ENCODE measurements around the gene HLA-DQA1. TPM values are rescaled to one million over a fixed set of nuclear protein-coding genes. Genes with fewer than 3 reads are reported as not detected.
A peak's percentile ranks its signal among the peaks of the same experiment; 100 is the strongest.

Gene HLA-DQA1
- total and polyA plus RNA-seq, 3 experiments from 2014 or later: 3.2 to 22.2 (median 20.3) TPM

GRCh38 chr6:32679492-32679891 lies 42.3 kb downstream of the HLA-DQA1 start:
- no peaks in the 10 kb centered on the region for H3K4me1 ChIP-seq (ENCODE audit: insufficient read depth, low read length)
- POLR2A ChIA-PET: no interaction called here
- Mint-ChIP-seq H3K4me1 (peaks cover 4 to 11% (median 5%) of the 10 kb centered on the region in 3 donors), H3K27me3 (peaks cover 4 to 11% of the 10 kb centered on the region in 2 donors), H3K27ac (no peak overlapping the region), H3K4me3 (no peak overlapping the region), H3K9me3 (peaks cover 0 to 21% (median 8%) of the 10 kb centered on the region in 5 donors), H3K36me3 (no peaks in the 10 kb centered on the region)
- DNase-seq: no peak
- CTCF ChIA-PET: no interaction called here
- no peaks in the 10 kb centered on the region for H3K27me3 ChIP-seq (ENCODE audit: insufficient read depth, low read length, poor library complexity, severe bottlenecking)
- H3K27ac ChIP-seq (ENCODE audit: low read depth, low read length): no peak overlapping the region
- H3K4me3 ChIP-seq (ENCODE audit: low read length): no peak overlapping the region
- no peaks in the 10 kb centered on the region for H3K9me3 ChIP-seq (ENCODE audit: low read length)
- no peaks in the 10 kb centered on the region for H3K36me3 ChIP-seq (ENCODE audit: insufficient read depth, low read length)

- Mint-ChIP-seq H3K4me1 (peaks cover 8 to 13% (median 11%) of the 10 kb centered on the region in 3 donors), H3K27ac (no peak overlapping the region), H3K27me3 (peaks cover 4 to 11% of the 10 kb centered on the region in 2 donors), H3K36me3 (no peaks in the 10 kb centered on the region), H3K4me3 (no peak overlapping the region), H3K9me3 (peaks cover 0 to 21% (median 7%) of the 10 kb centered on the region in 5 donors)
- no peaks in the 10 kb centered on the region for H3K36me3 ChIP-seq (ENCODE audit: insufficient read depth, low read length)
- H3K27me3 ChIP-seq (ENCODE audit: insufficient read depth, low read length, poor library complexity, severe bottlenecking): no peaks in the 10 kb centered on the region
- DNase-seq: no peak
- no peaks in the 10 kb centered on the region for H3K9me3 ChIP-seq (ENCODE audit: low read length)
- H3K27ac ChIP-seq (ENCODE audit: low read depth, low read length): no peak overlapping the region
- POLR2A ChIA-PET: no interaction called here
- CTCF ChIA-PET: no interaction called here
- H3K4me1 ChIP-seq (ENCODE audit: insufficient read depth, low read length): peaks cover under 1% of the 10 kb centered on the region
- no peak overlapping the region for H3K4me3 ChIP-seq (ENCODE audit: low read length)
Measured at GRCh38 chr6:32680055-32680454, 42.8 kb downstream of the HLA-DQA1 start.

DNA sequence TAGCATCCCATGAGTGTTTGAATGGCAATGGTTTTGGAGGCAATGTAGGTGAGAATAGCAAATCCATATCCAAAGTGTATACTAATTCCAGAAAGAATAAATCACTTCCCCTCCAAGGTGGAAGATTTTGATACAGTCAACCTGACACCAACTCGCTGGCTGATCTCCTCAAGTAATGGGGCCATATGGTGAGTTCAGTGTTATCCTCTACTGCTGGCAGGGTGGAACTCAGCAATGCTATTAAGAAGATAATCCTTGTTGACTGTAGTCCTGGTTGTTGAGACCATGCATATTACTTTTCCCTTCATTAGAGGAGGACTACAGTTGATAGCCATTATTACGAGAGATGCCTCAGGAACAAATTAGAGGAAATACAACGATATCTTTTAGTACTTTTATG lies 47.0 kb downstream of the HLA-DQA1 start:
- no peaks in the 10 kb centered on the region for H3K36me3 Mint-ChIP-seq
- ChIA-PET POLR2A (no interaction called here), CTCF (no interaction called here)
- Histone ChIP-seq H3K27me3 (ENCODE audit: insufficient read depth, low read length, poor library complexity, severe bottlenecking) (no peaks in the 10 kb centered on the region), H3K9me3 (ENCODE audit: low read length) (no peaks in the 10 kb centered on the region), H3K36me3 (ENCODE audit: insufficient read depth, low read length) (no peaks in the 10 kb centered on the region), H3K4me3 (ENCODE audit: low read length) (no peak overlapping the region), H3K4me1 (ENCODE audit: insufficient read depth, low read length) (peaks cover 15% of the 10 kb centered on the region), H3K27ac (ENCODE audit: low read depth, low read length) (no peak overlapping the region)
- no peak overlapping the region for H3K4me3 Mint-ChIP-seq
- H3K27me3 Mint-ChIP-seq: peaks cover 4 to 6% of the 10 kb centered on the region in 2 donors
- no peak for DNase-seq
- H3K4me1 Mint-ChIP-seq: peaks cover 23 to 38% (median 27%) of the 10 kb centered on the region in 3 donors
- H3K27ac Mint-ChIP-seq: peak overlapping the region in 2 of 8 donors; percentile 35 to 85
- H3K9me3 Mint-ChIP-seq: no peaks in the 10 kb centered on the region

- H3K27ac Mint-ChIP-seq: peak overlapping the region; percentile 3 to 86 (median 70)
- no peaks in the 10 kb centered on the region for H3K9me3 ChIP-seq (ENCODE audit: low read length)
- peaks cover 28 to 49% (median 35%) of the 10 kb centered on the region in 3 donors for H3K4me1 Mint-ChIP-seq
- POLR2A ChIA-PET: interaction anchor here (0.7 to 1.2 kb wide), 2 partner anchors 67 to 153 kb away, joined by 3 to 7 read pairs; partner anchors contain the start of gene TAP2
- DNase-seq: peak in 4 of 5 donors; percentile 22 to 82 (median 54)
- H3K27me3 ChIP-seq (ENCODE audit: insufficient read depth, low read length, poor library complexity, severe bottlenecking): no peaks in the 10 kb centered on the region
- peaks cover 2 to 4% of the 10 kb centered on the region in 2 donors for H3K27me3 Mint-ChIP-seq
- H3K27ac ChIP-seq (ENCODE audit: low read depth, low read length): no peak overlapping the region
- no peaks in the 10 kb centered on the region for H3K9me3 Mint-ChIP-seq
- H3K36me3 ChIP-seq (ENCODE audit: insufficient read depth, low read length): no peaks in the 10 kb centered on the region
- H3K36me3 Mint-ChIP-seq: no peaks in the 10 kb centered on the region
- peaks cover 21% of the 10 kb centered on the region for H3K4me1 ChIP-seq (ENCODE audit: insufficient read depth, low read length)
- no peak overlapping the region for H3K4me3 ChIP-seq (ENCODE audit: low read length)
- CTCF ChIA-PET: interaction anchor here (1.3 to 1.6 kb wide), 2 partner anchors 14 to 253 kb away, joined by 3 to 4 read pairs; no protein-coding TSS in a partner anchor
- peak overlapping the region; percentile 19 to 78 (median 42) for H3K4me3 Mint-ChIP-seq
Measured at GRCh38 chr6:32685603-32686002, 48.4 kb downstream of the HLA-DQA1 start.

- peaks cover 25 to 44% (median 30%) of the 10 kb centered on the region in 3 donors for H3K4me1 Mint-ChIP-seq
- no peak overlapping the region for H3K27ac ChIP-seq (ENCODE audit: low read depth, low read length)
- H3K36me3 Mint-ChIP-seq: no peaks in the 10 kb centered on the region
- H3K4me3 Mint-ChIP-seq: peak overlapping the region in 1 of 7 donors; percentile 0
- ChIA-PET CTCF (interaction anchor here (1.5 kb wide), 1 partner anchor 251 kb away, joined by 5 read pairs; no protein-coding TSS in a partner anchor), POLR2A (no interaction called here)
- DNase-seq: no peak
- H3K27me3 Mint-ChIP-seq: peaks cover 12 to 25% of the 10 kb centered on the region in 2 donors
- H3K27ac Mint-ChIP-seq: peak overlapping the region in 3 of 8 donors; percentile 3 to 11 (median 5)
- no peaks in the 10 kb centered on the region for H3K27me3 ChIP-seq (ENCODE audit: insufficient read depth, low read length, poor library complexity, severe bottlenecking)
- H3K36me3 ChIP-seq (ENCODE audit: insufficient read depth, low read length): no peaks in the 10 kb centered on the region
- H3K9me3 Mint-ChIP-seq: peaks cover 0 to 3% (median 0%) of the 10 kb centered on the region in 5 donors
- no peak overlapping the region for H3K4me3 ChIP-seq (ENCODE audit: low read length)
- no peaks in the 10 kb centered on the region for H3K9me3 ChIP-seq (ENCODE audit: low read length)
- peaks cover 21% of the 10 kb centered on the region for H3K4me1 ChIP-seq (ENCODE audit: insufficient read depth, low read length)
Measured at GRCh38 chr6:32689531-32690501, 52.6 kb downstream of the HLA-DQA1 start.

GRCh38 chr6:32692019-32692418 lies 54.8 kb downstream of the HLA-DQA1 start:
- CTCF ChIA-PET: interaction anchor here (1.0 to 2.3 kb wide), 11 partner anchors 8 to 886 kb away, joined by 3 to 17 read pairs (median 6); no protein-coding TSS in a partner anchor
- Histone ChIP-seq H3K4me1 (ENCODE audit: insufficient read depth, low read length) (peaks cover 8% of the 10 kb centered on the region), H3K27ac (ENCODE audit: low read depth, low read length) (no peak overlapping the region), H3K36me3 (ENCODE audit: insufficient read depth, low read length) (no peaks in the 10 kb centered on the region), H3K27me3 (ENCODE audit: insufficient read depth, low read length, poor library complexity, severe bottlenecking) (no peaks in the 10 kb centered on the region), H3K4me3 (ENCODE audit: low read length) (no peak overlapping the region), H3K9me3 (ENCODE audit: low read length) (no peaks in the 10 kb centered on the region)
- Mint-ChIP-seq H3K27me3 (peaks cover 16 to 32% of the 10 kb centered on the region in 2 donors), H3K4me3 (no peak overlapping the region), H3K4me1 (peaks cover 9 to 23% (median 11%) of the 10 kb centered on the region in 3 donors), H3K36me3 (no peaks in the 10 kb centered on the region), H3K9me3 (peaks cover 0 to 3% (median 0%) of the 10 kb centered on the region in 5 donors), H3K27ac (peak overlapping the region in 1 of 8 donors; percentile 46)
- peak in 4 of 5 donors; percentile 24 to 80 (median 54) for DNase-seq
- POLR2A ChIA-PET: no interaction called here

Measured in CD8-positive, alpha-beta memory T cell (primary cell).